Activated T-cell treated with anti-CD3 and anti-CD28 coated beads, Interleukin-2, amount 50 U/mL, for 72 hours (primary cell): ENCODE results near the gene PPRC1. TPM values are rescaled to one million over a fixed set of nuclear protein-coding genes. Genes with fewer than 3 reads are reported as not detected.

Source experiments
- ATAC-seq, 2 donors: fragments of 150-1000 bp; cut with Tn5 transposase; replicated peaks in 1 of 2; 2 replicates each; pipeline ENCODE4 v1.10.0; 2021; ENCODE audit warnings: moderate library complexity in 2 of 2, mild to moderate bottlenecking in 1 of 2
- DNase-seq, 2 donors: peaks; one replicate each; pipeline ENCODE4 v3.0.0; 2021 to 2022; ENCODE audit warnings: mixed read lengths in 1 of 2
- H3K27ac Mint-ChIP-seq: one replicate; pipeline ENCODE4 v1.8.0; 2022; ENCODE audit warnings: mild to moderate bottlenecking, moderate library complexity, mixed read lengths
- H3K27me3 Mint-ChIP-seq: one replicate; pipeline ENCODE4 v1.8.0; 2022; ENCODE audit warnings: low read depth, mixed read lengths
- H3K36me3 Mint-ChIP-seq, 2 donors: one replicate each; pipeline ENCODE4 v1.8.0; 2022; ENCODE audit warnings: mixed read lengths in 2 of 2, mild to moderate bottlenecking in 1 of 2; ENCODE audit not compliant: insufficient read depth in 2 of 2
- H3K4me1 Mint-ChIP-seq: one replicate; pipeline ENCODE4 v1.8.0; 2022; ENCODE audit warnings: low read depth, mixed read lengths
- H3K4me3 Mint-ChIP-seq, 2 donors: one replicate each; pipeline ENCODE4 v1.8.0; 2022; ENCODE audit warnings: mild to moderate bottlenecking in 2 of 2, mixed read lengths in 2 of 2, moderate library complexity in 2 of 2
- H3K9me3 Mint-ChIP-seq, 2 donors: one replicate each; pipeline ENCODE4 v1.8.0; 2022; ENCODE audit warnings: mixed read lengths in 2 of 2
- total RNA-seq, 2 donors: library from RNA; stranded (reverse); gene quantifications; one replicate each; pipeline ENCODE4 v1.2.3, GENCODE V29; 2022

The PPRC1 gene
- total RNA-seq, 2 donors from 2014 or later: 42.6 to 51.4 TPM

DNA sequence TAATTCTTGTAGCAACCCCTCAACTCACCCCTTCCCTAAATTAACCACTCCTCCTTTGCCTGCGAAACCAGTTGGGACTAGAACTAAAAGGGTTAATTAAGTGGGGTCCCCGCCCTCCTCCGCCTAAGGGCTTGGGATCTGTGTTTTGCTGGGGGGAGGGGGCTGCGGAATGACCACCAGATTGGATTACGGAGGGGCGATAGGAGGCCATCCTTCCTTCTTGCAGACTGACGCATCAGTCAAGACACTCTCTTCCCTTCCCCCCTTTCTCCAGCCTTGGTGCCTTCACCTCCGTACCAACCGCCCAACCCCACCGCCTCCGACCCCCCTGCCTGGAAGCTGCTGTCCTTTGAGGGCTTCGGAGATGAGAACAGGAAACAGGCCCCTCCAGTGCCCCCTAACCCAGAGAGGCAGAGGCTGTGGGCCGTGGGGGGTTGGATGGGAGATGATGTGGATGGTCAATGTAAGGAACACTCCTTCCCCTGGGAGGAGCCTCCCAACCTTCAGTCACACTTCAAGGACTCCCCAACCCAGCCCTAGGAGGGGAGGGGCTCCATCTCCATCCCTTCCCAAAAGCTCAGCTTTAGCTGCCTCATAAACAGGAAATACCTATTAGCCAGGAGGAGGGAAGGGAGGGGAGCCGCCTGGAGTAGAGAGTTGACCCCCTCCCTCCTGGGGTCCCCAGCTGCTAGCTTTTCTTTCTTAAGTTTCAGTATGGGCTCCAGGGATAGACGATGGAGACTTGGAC, 11.7 kb upstream of the PPRC1 start:
- H3K27ac Mint-ChIP-seq: peak overlapping the region; percentile 90
- ATAC-seq: no peak
- H3K4me1 Mint-ChIP-seq: peaks cover 46% of the 10 kb centered on the region
- no peaks in the 10 kb centered on the region for H3K27me3 Mint-ChIP-seq
- H3K9me3 Mint-ChIP-seq: no peaks in the 10 kb centered on the region
- H3K4me3 Mint-ChIP-seq: peak overlapping the region; percentile 96
- peak in 1 of 2 donors; percentile 22 for DNase-seq
- peaks cover 0 to 1% of the 10 kb centered on the region in 2 donors for H3K36me3 Mint-ChIP-seq

GRCh38 chr10:102121739-102122372, 11.0 kb upstream of the PPRC1 start:
- no peaks in the 10 kb centered on the region for H3K27me3 Mint-ChIP-seq
- peak overlapping the region; percentile 96 for H3K4me3 Mint-ChIP-seq
- ATAC-seq (no peak), DNase-seq (no peak)
- no peaks in the 10 kb centered on the region for H3K9me3 Mint-ChIP-seq
- peaks cover 39% of the 10 kb centered on the region for H3K4me1 Mint-ChIP-seq
- peaks cover 0 to 1% of the 10 kb centered on the region in 2 donors for H3K36me3 Mint-ChIP-seq
- no peak overlapping the region for H3K27ac Mint-ChIP-seq

- no peaks in the 10 kb centered on the region for H3K9me3 Mint-ChIP-seq
- no peak overlapping the region for H3K27ac Mint-ChIP-seq
- DNase-seq (no peak), ATAC-seq (no peak)
- H3K4me1 Mint-ChIP-seq: peaks cover 33% of the 10 kb centered on the region
- H3K4me3 Mint-ChIP-seq: peak overlapping the region in 1 of 2 donors; percentile 3
- no peaks in the 10 kb centered on the region for H3K27me3 Mint-ChIP-seq
- H3K36me3 Mint-ChIP-seq: peaks cover 0 to 1% of the 10 kb centered on the region in 2 donors
Measured at GRCh38 chr10:102122450-102122849, 10.4 kb upstream of the PPRC1 start.

DNA sequence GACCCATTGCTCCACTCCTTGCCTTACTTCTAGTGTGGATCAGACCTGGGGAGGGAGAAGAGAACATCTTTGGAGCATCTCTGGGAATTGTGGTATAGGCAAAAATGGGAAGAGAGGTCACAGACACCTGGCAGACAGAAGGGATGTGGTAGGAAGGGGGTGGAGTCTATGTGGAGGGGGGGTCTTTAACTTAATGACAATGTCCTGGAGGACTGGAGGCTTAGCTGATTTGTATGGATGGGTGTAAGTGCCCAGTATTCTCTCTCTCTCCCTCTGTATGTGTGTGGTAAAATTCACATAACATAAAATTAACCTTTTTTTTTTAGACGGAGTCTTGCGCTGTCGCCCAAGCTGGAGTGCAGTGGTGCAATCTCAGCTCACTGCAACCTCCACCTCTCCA, 9.6 kb upstream of the PPRC1 start:
- no peak for ATAC-seq
- Mint-ChIP-seq H3K36me3 (peaks cover 0 to 1% of the 10 kb centered on the region in 2 donors), H3K27me3 (no peaks in the 10 kb centered on the region), H3K4me3 (no peak overlapping the region), H3K4me1 (peaks cover 25% of the 10 kb centered on the region), H3K27ac (no peak overlapping the region), H3K9me3 (no peaks in the 10 kb centered on the region)
- DNase-seq: no peak

DNA sequence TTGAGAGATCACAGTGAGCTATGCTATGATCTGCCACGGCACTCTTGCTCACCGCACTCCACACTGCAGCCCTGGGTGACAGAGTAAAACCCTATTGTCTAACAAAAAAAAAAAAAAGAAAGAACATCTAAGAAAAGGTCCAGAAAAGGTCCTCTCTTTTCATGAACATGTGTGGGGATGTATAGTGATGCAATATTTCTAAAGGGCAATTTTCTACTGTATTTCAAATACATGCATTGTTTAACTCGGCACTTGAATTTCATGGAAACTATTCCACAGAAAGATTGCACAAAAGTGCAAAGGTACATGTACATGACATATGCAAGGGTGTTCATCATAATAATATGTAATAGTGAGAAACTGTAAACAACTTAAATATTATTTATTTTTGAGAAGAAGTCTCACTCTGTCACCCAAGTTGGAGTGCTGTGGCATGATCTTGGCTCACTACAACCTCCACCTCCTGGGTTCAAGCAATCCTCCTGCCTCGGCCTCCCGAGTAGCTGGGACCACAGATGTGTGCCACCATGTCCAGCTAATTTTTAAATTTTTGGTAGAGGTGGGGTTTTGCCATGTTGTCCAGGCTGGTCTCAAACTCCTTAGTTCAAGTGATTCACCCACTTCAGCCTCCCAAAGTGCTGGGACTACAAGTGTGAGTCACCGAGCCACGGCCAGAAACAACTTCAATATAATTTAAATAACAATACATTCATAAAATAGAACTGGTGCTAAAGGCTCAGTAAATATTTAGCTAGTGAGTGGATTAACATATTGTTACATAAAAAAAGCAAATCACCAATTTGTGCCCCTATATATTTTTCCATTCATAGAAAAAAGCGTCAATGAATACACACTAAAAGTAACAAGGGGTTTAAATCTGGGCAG, 1.3 kb upstream of the PPRC1 start:
- Mint-ChIP-seq H3K27ac (peak overlapping the region; percentile 86), H3K27me3 (no peaks in the 10 kb centered on the region), H3K36me3 (peaks cover 4 to 12% of the 10 kb centered on the region in 2 donors), H3K4me1 (peaks cover 30% of the 10 kb centered on the region), H3K4me3 (peak overlapping the region; percentile 82 to 97), H3K9me3 (no peaks in the 10 kb centered on the region)
- ATAC-seq (no peak), DNase-seq (no peak)

- no peaks in the 10 kb centered on the region for H3K27me3 Mint-ChIP-seq
- H3K4me1 Mint-ChIP-seq: peaks cover 30% of the 10 kb centered on the region
- peak overlapping the region; percentile 82 to 97 for H3K4me3 Mint-ChIP-seq
- DNase-seq: no peak
- H3K36me3 Mint-ChIP-seq: peaks cover 4 to 12% of the 10 kb centered on the region in 2 donors
- ATAC-seq: no peak
- no peaks in the 10 kb centered on the region for H3K9me3 Mint-ChIP-seq
- H3K27ac Mint-ChIP-seq: peak overlapping the region; percentile 86
Measured at GRCh38 chr10:102132193-102132562, 662 bp upstream of the PPRC1 start.

- Mint-ChIP-seq H3K27me3 (no peaks in the 10 kb centered on the region), H3K4me3 (peak overlapping the region; percentile 82 to 97), H3K27ac (peak overlapping the region; percentile 93), H3K36me3 (peaks cover 7 to 12% of the 10 kb centered on the region in 2 donors), H3K4me1 (peaks cover 30% of the 10 kb centered on the region), H3K9me3 (no peaks in the 10 kb centered on the region)
- DNase-seq (peak; percentile 69 to 73), ATAC-seq (peak; percentile 43 to 51)
Measured at GRCh38 chr10:102133373-102134195, 744 bp downstream of the PPRC1 start.

DNA sequence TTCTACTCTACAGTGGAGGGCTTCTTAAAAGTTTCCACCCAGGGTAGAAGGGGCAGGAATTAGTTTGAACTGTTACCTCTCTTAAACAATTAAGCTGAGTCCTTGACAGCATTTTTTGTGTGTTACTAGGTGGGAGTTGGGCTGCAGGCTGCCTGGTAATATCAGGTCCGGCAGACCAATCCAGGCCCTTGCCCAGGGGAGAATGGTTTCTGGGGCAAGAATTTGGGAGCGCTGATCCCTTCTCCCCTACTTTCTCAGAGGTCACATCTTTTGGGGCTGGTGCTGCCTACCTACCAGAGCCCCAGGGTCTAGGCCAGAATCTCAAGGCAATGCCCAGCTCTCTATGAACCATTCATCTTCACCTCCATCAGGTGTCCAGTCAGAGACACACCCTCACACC, 1.6 kb downstream of the PPRC1 start:
- Mint-ChIP-seq H3K9me3 (no peaks in the 10 kb centered on the region), H3K4me3 (peak overlapping the region; percentile 82 to 97), H3K27ac (peak overlapping the region; percentile 93), H3K4me1 (peaks cover 38% of the 10 kb centered on the region), H3K36me3 (peaks cover 7 to 18% of the 10 kb centered on the region in 2 donors), H3K27me3 (no peaks in the 10 kb centered on the region)
- ATAC-seq (no peak), DNase-seq (no peak)

DNA sequence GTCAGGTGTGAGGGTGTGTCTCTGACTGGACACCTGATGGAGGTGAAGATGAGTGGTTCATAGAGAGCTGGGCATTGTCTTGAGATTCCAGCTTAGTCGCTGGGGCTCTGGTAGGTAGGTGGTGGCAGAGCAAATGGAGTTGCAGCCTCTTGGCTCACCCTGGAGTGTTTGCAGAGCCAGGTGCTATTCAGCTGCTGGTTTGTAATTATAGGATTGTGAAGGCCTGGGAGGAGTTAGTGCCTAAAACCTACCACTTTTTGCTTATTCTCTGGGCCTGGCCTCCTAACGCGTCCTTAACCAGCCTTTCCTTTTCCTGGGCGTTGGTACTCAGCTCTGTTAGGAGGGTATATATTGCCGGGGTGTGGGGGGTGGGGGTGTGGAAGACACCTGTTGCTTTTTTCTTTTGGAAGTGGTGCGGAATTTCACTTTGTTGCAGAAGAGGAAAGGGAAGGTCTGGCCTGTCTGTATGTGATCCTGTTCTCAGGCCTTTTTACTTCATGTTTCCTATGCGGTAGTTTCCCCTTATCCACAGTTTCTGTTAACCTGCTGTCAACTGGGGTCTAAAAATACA, 3.2 kb downstream of the PPRC1 start:
- ATAC-seq: no peak
- Mint-ChIP-seq H3K27ac (no peak overlapping the region), H3K4me1 (peaks cover 41% of the 10 kb centered on the region), H3K36me3 (peaks cover 9 to 26% of the 10 kb centered on the region in 2 donors), H3K4me3 (peak overlapping the region; percentile 8 to 97), H3K27me3 (no peaks in the 10 kb centered on the region), H3K9me3 (no peaks in the 10 kb centered on the region)
- no peak for DNase-seq

DNA sequence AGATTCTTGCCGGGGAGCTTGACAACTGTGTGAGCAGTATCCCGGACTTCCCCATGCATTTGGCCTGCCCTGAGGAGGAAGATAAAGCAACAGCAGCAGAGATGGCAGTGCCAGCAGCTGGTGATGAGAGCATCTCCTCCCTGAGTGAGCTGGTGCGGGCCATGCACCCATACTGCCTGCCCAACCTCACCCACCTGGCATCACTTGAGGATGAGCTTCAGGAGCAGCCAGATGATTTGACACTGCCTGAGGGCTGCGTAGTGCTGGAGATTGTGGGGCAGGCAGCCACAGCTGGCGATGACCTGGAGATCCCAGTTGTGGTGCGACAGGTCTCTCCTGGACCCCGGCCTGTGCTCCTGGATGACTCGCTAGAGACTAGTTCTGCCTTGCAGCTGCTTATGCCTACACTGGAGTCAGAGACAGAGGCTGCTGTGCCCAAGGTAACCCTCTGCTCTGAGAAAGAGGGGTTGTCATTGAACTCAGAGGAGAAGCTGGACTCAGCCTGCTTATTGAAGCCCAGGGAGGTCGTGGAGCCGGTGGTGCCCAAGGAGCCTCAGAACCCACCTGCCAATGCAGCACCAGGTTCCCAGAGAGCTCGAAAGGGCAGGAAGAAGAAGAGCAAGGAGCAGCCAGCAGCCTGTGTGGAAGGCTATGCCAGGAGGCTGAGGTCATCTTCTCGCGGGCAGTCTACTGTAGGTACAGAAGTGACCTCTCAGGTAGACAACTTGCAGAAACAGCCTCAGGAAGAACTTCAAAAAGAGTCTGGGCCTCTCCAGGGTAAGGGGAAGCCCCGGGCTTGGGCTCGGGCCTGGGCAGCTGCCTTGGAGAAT, 6.7 kb downstream of the PPRC1 start:
- Mint-ChIP-seq H3K27me3 (no peaks in the 10 kb centered on the region), H3K27ac (no peak overlapping the region), H3K4me3 (no peak overlapping the region), H3K9me3 (no peaks in the 10 kb centered on the region), H3K4me1 (peaks cover 35% of the 10 kb centered on the region), H3K36me3 (peaks cover 18 to 39% of the 10 kb centered on the region in 2 donors)
- ATAC-seq: no peak
- DNase-seq: no peak

GRCh38 chr10:102140218-102140617, 7.4 kb downstream of the PPRC1 start:
- no peak for ATAC-seq

More at GRCh38 chr10:102140218-102140617, 7.4 kb downstream of the PPRC1 start:
- no peak overlapping the region for H3K4me3 Mint-ChIP-seq
- no peak for DNase-seq
- H3K9me3 Mint-ChIP-seq: no peaks in the 10 kb centered on the region
- H3K27me3 Mint-ChIP-seq: no peaks in the 10 kb centered on the region
- no peak overlapping the region for H3K27ac Mint-ChIP-seq
- peaks cover 18 to 38% of the 10 kb centered on the region in 2 donors for H3K36me3 Mint-ChIP-seq
- peaks cover 28% of the 10 kb centered on the region for H3K4me1 Mint-ChIP-seq
